HEK293T (cell line): ENCODE measurements around the gene IL20RA.

Experiments
- NFRKB ChIP-seq: fragments of 450-650 bp; IDR thresholded peaks from 2 replicates; pipeline ENCODE4 v1.6.1; 2016; ENCODE audit warnings: mild to moderate bottlenecking, moderate library complexity
- SP1 ChIP-seq: fragments of 450-650 bp; IDR thresholded peaks from 2 replicates; pipeline ENCODE4 v1.6.1; 2017
- TF ChIP-seq, protein P1 (sequence below): fragments of 450-650 bp; IDR thresholded peaks from 2 replicates; pipeline ENCODE4 v1.6.1; 2016

DNA sequence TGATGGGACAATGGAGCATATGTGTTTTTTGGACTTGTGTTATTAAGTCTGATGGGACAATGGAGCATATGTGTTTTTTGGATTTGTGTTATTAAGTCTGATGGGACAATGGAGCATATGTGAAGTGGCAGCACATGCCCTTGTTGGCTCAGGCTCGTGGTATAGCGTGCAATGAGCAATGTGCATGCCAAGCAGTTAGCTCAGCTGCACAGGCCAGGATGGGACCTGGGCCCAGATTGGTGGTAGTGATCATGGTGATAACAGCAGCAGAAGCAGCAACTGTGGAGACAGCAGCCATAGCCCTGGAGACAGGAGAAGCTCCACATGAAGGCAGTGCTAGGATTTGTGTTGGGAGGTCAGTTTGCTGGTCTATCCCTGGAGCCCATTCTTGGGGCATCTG is 61.1 kb downstream of the IL20RA start:
- TF ChIP-seq NFRKB (no peak), SP1 (no peak)
- TF ChIP-seq, protein P1, sequence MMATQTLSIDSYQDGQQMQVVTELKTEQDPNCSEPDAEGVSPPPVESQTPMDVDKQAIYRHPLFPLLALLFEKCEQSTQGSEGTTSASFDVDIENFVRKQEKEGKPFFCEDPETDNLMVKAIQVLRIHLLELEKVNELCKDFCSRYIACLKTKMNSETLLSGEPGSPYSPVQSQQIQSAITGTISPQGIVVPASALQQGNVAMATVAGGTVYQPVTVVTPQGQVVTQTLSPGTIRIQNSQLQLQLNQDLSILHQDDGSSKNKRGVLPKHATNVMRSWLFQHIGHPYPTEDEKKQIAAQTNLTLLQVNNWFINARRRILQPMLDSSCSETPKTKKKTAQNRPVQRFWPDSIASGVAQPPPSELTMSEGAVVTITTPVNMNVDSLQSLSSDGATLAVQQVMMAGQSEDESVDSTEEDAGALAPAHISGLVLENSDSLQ = no peak
